CD4-positive, alpha-beta T cell treated with Interleukin-12 subunit alpha and Interleukin-12 subunit beta, for 1 hour (primary cell): ENCODE data around the gene DVL1.

Source experiments
- DNase-seq: peaks from one replicate; pipeline ENCODE4 v3.0.0-alpha.2; 2020

Gene DVL1

DNA sequence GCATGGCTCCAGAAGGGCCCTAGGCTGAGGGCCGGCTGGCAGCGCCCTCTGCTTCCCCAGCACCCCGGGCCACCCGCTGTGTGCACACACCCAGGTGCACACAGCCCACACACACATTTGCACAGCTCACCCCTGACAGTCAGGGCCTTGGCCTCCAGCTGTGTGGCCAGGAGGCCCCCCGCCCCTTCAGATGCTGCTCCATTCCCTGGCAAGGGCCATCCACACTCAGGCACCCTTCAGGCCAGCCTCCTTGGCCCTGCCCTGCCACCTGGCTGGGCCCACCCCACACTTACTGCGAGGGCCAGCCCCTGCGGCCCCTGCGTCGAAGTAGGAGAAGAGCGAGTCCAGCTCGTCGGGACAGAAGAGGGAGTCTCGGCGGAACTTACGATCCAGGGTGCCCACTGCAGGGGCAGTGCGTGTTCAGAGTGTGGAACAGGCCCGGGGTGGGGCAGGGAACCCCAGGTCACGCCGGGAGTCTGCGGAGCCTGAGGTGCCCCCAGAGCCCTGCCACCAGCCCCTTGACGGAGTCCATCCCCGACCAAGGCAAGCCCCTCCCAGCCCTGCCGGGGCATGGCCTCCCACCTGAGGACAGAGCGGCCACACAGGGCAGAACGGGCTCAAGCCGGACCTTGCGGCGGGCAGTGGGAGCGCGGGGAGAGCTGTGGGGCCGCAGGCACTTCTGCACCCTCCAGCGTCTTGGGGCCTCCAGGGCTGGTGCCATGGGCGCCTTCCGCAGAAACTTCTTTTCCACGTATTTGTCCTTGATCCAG, 53.9 kb downstream of the DVL1 start:
- DNase-seq: no peak

- no peak for DNase-seq
Observed at GRCh38 chr1:1294250-1294890, 54.8 kb downstream of the DVL1 start.

DNA sequence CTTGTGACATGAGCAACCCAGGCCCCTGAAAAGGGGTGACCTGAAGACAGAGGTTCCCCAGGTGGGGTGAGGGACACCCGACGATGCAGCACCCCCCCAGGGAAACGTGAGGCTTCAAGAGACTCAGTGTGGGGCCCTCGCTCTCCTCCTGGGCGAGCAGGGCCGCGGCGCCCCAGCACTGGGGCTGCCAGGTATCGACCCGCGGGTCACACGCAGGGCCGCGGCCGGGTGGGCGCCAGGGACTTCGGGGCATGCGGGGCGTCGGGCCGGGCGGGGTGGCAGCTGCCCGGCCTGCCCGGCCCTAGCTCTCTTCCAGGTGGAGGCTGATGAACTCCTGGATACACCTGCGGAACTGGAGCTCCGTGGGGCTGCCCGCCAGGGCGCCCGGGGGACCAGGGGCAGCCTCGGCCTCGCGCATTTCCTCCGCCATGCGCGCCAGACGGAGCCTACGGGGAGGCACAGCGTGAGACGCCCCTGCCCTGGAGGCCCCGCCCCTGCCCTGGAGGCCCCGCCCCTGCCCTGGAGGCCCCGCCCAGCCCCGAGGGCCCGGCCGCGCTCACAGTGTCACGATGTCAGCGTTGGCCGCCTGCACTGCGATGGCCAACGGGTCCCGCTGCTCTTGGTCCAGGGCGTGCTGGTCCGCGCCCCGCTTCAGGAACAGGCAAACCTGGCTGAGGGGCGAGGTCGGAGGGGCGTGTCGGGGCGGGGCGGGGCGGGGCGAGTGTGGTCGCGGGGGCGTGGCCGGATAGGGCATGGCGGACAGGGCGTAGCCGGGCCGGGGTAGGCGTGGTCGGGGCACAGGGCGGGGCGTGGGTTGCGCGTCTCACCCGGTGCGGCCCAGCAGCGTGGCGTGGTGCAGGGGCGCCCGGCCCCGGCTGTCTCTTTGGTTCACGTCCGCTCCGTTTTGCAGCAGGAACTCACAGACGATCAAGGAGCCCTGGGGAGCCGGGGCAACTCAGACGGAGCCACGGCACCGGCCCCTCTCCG, 55.7 kb downstream of the DVL1 start:
- no peak for DNase-seq

DNA sequence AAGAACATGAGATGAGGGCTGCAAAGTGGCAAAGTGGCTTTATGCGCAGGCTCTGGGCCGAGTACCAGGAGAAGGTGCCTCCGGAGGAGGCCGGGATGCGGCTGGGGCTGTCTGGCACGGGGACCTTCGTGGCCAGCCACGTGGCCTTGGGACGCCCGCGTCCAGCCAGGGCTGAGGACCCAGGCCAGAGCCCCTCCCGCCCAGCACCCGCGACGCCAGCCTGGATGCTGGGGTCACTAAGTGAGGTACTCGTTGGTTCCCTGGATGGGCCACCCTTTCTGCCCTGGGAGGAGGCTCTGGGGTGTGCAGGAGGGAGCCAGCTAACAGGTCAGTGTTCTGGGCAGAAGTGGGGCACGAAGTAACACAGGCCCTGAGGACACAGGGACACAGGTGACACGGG, 56.4 kb downstream of the DVL1 start:
- DNase-seq: no peak

DNA sequence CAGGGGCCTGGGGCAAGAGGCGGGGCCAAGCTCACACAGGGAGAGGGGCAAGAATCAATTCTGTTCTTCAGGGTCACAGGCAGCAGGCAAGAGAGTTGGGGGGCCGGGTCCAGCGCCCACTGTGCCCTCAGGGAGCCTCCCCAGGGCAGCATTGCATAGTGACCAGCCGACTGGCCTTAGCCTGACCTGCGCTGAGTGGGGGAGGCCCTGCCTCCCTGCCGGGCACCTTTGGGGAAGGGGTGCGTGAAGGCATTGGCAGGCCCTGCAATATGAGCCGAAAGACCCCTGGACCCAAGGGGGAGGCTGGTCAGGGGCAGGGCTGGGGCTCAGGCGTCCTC, 56.8 kb downstream of the DVL1 start:
- DNase-seq: no peak

GRCh38 chr1:1291548-1292441, 57.4 kb downstream of the DVL1 start:
- DNase-seq: peak; percentile 74

- no peak for DNase-seq
Observed at GRCh38 chr1:1291023-1291528, 58.1 kb downstream of the DVL1 start.

DNA sequence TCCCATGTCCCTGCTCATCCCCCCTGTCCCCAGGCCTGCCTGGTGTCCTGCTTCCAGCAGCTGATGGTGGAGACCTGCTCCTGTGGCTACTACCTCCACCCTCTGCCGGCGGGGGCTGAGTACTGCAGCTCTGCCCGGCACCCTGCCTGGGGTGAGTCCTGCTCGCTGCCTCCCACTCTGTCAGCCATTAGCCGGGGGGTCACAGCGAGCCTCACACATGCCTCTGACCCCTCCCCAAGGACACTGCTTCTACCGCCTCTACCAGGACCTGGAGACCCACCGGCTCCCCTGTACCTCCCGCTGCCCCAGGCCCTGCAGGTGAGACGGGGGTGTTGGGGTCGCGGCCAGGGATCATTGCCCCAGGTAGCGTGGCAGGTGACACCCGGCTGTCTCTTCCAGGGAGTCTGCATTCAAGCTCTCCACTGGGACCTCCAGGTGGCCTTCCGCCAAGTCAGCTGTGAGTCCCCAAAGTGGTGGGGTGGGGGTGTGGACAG, 58.9 kb downstream of the DVL1 start:
- DNase-seq: peak; percentile 76

GRCh38 chr1:1287288-1288110, 61.7 kb downstream of the DVL1 start:
- no peak for DNase-seq

DNA sequence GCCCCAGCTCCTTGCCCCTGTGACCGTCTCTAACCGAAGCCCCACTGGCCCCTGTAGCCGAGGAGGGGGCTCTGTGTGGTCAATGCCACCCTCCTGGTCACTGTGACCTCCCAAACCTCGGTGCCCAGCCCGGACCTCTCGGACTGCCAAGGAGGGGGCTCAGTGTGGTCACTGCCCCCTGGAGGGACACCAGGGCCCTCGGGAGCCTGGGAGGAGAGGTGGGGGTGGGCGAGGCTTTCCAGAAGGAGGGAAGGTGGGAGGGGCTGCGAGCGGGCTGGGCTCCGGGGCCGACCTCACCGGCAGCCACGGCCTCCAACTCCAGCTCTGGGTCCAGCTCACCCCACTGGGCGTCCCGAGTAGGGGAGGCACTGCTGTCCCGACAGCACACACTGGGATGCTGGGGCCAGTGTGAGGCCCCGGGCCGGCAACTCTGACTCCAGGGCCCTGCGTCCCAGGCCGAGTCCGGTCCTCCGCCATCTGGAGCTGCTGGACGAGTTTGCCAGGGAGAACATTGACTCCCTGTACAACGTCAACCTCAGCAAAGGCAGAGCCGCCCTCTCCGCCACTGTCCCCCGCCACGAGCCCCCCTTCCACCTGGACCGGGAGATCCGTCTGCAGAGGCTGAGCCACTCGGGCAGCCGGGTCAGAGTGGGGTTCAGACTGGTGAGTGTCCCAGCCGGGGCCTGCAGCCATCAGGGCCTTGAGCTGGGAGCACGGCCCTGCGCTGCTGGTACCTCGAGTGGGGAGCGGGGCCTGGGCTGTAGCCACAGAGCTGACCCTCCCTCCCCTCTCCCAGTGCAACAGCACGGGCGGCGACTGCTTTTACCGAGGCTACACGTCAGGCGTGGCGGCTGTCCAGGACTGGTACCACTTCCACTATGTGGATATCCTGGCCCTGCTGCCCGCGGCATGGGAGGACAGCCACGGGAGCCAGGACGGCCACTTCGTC, 62.6 kb downstream of the DVL1 start:
- DNase-seq: no peak

- DNase-seq: no peak
Observed at GRCh38 chr1:1285611-1286311, 63.5 kb downstream of the DVL1 start.
